ENCODE results near the gene EPB41L5.

GRCh38 chr2:120223034-120223912 is 210.4 kb downstream of the EPB41L5 start, which contains the start of gene TMEM185B:
- peak; percentile 86; the same call in 1 of the 2 replicates for TF ChIP-seq POLR2AphosphoS2 (IDR thresholded peaks at IDR 0.05; ENCODE audit: low read depth, low read length)
- TF ChIP-seq CTCF (IDR thresholded peaks at IDR 0.05 in 2 of 3, conservative IDR thresholded peaks at IDR 0.05 in 1 of 3; ENCODE audit: control insufficient read depth in 2 of 3, extremely low read depth in 1 of 3, insufficient read depth in 1 of 3, low read depth in 3 of 3, low read length in 3 of 3) = peak; percentile 24 to 50 (median 30); a peak in 5 of 6 replicates
- peak; percentile 84 for TF ChIP-seq YY1 (IDR thresholded peaks at IDR 0.05; ENCODE audit: low read depth, low read length)
- no peak for TF ChIP-seq YBX1 (IDR thresholded peaks at IDR 0.05)

All from GM12878 (cell line).